Left lobe of liver (tissue), 2 donors: ENCODE results near the gene HDGFL2. TPM values are rescaled to one million over a fixed set of nuclear protein-coding genes. Genes with fewer than 3 reads are reported as not detected.
"Not testable (repeated sequence)": the region's sequence is repeated elsewhere in the genome, so short reads cannot be mapped to it uniquely, and the experiment has no call there.

Experiments used
- ATAC-seq: fragments of 200-7000 bp; cut with Tn5 transposase; one replicate; pipeline ENCODE4 v1.9.1; 2020; ENCODE audit warnings: mild to moderate bottlenecking, moderate library complexity
- DNase-seq: peaks from one replicate; pipeline ENCODE4 v3.0.0-alpha.2; 2020; ENCODE audit warnings: low spot score
- total RNA-seq: library from RNA; stranded (reverse); gene quantifications from one replicate; pipeline ENCODE4 v1.2.1, GENCODE V29; 2021
- donor health status: DM: no; HTN: no; CAD: no; lungs with moderate emphysema.
- donor health status: DM: no; HTN: yes; CAD: no.

HDGFL2 gene
- total RNA-seq, 1 donor from 2014 or later: 16.8 TPM

- ATAC-seq (peak; percentile 15), DNase-seq (no peak)
Measured at GRCh38 chr19:4511300-4512054, 39.4 kb downstream of the HDGFL2 start.

- ATAC-seq: no peak
- no peak for DNase-seq
Measured at GRCh38 chr19:4512070-4512469, 40.0 kb downstream of the HDGFL2 start.

DNA sequence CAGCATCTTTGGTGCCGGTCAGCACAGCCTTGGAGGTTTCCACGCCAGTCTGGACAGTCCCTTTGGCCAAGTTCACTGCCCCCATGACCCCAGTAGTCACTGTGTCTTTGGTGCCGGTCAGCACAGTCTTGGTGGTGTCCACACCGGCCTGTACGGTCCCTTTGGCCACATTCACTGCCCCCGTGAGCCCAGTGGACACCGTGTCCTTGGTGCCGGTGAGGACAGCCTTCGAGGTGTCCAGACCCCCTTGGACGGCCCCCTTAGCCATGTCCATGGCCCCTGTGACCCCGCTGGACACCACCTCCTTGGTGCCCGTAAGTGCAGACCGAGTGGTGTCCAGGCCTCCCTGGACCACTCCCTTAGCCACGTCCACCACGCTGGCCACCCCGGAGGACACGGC is 41.2 kb downstream of the HDGFL2 start:
- ATAC-seq: no peak
- no peak for DNase-seq

GRCh38 chr19:4515732-4516131 is 43.6 kb downstream of the HDGFL2 start:
- DNase-seq: no peak
- no peak for ATAC-seq

DNA sequence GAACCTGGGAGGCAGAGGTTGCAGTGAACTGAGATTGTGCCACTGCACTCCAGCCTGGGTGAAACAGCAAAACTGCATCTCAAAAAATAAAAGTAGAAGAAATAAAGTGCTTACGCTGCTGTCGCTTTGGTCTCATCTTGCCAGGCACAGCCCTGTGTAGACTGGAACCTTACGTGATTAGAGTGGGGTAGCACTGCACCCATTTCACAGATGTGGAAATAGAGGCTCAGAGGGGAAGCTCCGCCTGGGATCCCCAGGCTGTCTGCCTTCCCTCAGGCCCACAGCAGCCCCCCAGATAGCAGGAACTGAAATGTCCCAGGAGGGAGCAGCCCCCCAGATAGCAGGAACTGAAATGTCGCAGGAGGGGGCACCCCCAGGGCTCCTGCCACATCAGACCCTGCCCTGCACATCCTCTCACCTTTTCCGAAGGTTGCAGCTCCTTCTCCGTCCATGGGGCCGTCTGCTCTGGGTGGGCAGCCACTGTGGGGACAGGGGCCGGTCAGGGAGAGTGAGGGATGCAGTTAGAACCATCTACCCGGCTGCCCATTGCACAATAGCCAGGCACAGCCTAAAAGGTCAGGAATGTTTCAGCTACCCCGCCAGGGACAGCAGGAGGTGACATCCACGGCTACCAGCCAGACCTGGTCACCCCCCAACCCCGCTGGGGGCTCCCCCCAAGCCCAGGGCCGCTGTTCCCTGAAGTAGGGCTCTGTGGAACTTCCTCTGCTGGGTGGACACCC is 44.3 kb downstream of the HDGFL2 start:
- peak; percentile 30 for ATAC-seq
- peak; percentile 70 for DNase-seq

GRCh38 chr19:4516939-4517300 is 44.8 kb downstream of the HDGFL2 start:
- ATAC-seq (peak; percentile 53), DNase-seq (peak; percentile 68)

DNA sequence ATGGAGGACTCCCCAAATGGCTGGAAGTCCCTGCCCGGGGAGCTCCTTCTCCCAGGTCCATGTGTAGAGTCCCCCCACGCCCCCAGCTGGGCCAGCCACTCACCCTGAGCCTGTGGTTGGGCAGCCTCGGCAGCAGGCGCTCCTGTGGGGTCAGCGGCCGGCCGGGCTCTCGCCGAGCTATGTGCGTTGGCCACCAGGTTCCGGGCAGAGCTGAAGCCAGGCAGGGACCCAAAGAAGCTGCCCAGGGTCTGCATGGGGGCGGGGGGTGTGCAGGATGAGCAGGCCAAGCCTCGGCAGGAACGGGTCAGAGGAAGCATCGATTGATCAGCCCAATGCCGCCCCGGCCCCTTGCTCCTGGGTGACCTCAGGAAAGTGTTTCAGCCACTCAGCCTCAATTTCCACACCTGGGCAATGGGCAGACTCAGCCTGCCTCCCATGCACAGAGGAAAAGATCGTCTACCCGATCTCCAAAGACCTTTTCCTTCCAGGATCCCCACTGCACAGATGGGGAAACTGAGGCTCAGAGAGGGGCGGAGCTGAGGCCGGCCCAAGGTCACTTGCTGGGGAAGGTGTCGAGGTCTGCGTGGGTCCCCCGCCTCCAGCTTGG is 45.5 kb downstream of the HDGFL2 start:
- ATAC-seq (peak; percentile 25), DNase-seq (no peak)

DNA sequence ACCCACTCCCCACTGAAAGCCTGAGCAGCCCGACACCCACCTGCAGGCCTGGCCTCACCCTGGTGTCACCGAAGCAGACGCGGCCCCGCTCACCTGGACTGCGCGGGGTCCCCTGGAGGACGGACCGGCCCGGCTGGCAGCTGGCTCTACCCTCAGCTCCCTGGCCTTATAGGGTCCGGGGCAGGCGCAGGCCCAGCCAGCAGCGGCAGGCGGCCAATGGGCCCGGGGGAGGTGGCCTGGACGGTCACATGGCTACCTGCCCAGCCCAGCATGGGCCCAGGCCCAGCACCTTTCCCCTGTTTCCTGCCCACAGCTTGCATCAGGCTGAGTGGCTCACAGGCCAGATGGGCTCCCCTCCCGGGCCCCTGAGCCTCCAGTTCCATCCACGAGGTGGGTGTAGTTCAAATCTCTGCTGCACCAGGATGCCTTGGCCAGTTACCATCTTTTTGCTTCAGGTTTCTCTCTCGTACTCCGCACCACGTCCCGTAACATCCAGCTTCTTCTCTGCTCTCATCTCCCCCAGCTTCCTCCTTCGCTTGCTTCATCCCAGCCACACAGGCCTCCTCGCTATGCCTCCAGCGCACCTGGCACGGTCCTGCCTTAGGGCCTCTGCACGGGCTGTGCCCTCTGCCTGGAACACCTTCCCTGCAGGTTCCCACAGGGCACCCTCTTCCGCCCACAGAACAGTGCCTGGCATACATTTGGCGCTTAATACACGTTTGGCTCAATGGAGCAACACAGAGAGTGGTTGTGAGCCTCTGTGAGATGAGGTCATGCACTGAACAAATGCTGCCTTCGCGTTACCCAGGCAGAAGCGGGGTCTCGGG is 46.5 kb downstream of the HDGFL2 start, which contains the start of gene PLIN4:
PLIN4 (minus strand) TSS at position 142 of the 827 bp plus-strand sequence. CDS start 214 bp downstream, outside the sequence.
- ATAC-seq: peak; percentile 75
- peak; percentile 96 for DNase-seq

DNA sequence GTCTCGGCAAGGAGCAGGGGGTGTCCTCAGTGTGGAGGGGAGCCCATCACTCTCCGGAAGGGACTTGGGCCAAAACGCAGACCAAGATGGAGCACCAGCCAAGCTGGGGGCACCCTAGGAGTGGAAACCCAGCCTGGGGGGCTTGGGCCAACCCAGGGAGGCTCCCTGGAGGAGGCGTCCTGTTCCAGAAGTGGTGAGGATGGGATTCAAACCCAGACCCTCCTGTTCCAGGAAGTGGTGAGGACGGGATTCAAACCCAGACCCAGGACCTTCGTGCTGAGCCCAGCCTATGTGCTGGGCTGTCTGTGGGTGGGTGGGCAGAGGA is 47.0 kb downstream of the HDGFL2 start:
- DNase-seq (peak; percentile 55), ATAC-seq (no peak)

DNA sequence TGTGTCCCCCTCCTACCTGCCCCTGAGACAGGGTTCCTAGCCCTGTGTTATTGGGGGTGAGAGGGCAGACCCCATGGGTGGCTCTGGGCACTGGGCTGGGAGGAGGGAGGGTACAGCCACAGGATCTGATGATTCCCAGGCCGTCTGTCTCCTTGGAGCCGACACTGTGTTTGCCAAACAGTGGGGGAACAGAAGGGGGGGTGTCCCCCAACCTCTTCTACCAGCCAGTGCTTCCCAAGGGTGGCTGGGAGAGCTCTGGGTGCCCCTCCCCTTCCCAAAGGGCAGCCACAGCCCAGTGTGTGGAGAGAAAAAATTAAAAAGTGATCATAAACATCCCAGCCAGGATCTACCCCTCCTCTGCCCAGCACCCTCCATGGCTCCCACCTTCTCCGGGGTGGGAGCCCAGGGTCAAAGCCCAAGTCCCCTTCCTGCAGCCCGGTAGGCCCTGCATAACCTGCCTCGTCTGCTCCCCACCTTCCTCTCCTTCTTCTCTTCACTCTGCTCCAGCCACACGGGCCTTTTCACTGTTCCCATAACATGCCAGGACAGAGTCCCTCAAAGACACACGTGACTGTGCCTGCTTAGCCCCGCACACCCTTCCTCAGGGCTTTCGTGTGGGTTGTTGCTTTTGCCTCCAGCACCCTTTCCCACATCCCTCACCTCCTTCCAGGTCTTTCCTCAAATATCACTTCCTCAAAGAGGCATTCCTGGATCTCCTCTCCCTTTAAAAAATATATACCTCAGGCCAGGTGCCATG is 47.6 kb downstream of the HDGFL2 start:
- DNase-seq (no peak), ATAC-seq (no peak)

- peak; percentile 80 for DNase-seq
- peak; percentile 29 for ATAC-seq
Measured at GRCh38 chr19:4521170-4521887, 49.2 kb downstream of the HDGFL2 start.

DNA sequence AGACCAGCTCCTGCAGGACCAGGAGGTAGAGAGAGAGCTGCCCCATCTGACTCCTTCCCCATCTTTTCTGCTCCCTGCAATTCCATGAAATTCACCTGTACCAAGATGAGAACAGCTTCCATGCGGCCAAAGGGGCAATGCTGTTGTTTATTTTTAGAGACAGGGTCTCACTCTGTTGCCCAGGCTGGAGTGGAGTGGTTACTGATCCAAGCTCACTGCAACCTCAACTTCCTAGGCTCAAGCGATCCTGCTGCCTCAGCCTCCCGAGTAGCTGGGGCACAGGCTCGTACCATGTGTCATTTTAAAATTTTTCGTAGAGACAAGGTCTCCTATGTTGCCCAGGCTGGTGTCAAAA is 49.8 kb downstream of the HDGFL2 start:
- ATAC-seq: no peak
- DNase-seq: no peak

GRCh38 chr19:4522291-4523002 is 50.4 kb downstream of the HDGFL2 start:
- ATAC-seq (no peak), DNase-seq (no peak)

GRCh38 chr19:4523306-4524110 is 51.4 kb downstream of the HDGFL2 start:
- ATAC-seq: peak; percentile 42
- DNase-seq: peak; percentile 72

DNA sequence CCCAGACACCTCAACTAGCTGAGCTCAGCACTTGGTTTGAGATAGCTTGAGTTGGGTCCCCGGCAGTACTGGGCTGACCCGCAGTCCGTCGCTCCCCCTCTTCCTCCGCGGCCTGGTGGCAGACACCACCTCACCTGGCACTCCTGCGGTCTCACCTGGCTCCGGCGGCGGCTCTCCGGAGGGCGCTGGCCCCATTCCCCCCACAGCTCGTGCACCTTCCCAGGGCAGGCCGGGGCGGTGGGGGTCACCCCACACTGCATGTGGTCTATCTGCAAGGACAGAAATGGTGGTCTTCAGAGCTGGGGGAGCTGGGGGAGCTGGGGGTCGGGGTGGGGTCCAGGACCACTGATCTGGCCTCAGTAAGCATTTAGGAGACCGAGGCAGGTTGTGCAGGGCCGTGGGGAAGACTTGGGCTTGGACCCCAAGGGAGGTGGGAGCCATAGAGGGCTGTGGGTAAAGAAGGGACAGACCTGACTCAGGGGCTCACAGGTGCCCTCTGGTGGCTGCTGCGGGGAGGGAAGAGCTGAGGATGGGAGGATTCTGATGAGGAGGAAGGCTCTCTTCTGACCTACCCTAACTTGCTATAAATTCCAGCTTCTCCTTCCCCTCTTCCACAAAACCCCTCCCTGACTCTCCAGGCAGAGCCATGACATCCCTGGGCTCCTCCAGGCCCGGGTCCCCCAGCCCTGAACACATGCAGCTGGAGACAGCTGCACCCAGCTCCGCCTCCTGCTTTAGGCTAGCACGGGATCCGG is 52.9 kb downstream of the HDGFL2 start:
- peak; percentile 56 for ATAC-seq

GRCh38 chr19:4525563-4526002 is 53.5 kb downstream of the HDGFL2 start:
- ATAC-seq: no peak
- DNase-seq: no peak

More for the DNA sequence above, 52.9 kb downstream of the HDGFL2 start:
- DNase-seq: no peak

GRCh38 chr19:4527377-4527776 is 55.3 kb downstream of the HDGFL2 start:
- not testable (repeated sequence) for ATAC-seq, DNase-seq
